Ramos (cell line): ENCODE results near the gene PRM3.

Experiments used
- in situ Hi-C: fragments of 300-500 bp; cut with MboI; formaldehyde crosslinking; loops from one replicate; pipeline ENCODE4 v1.14.3; 2022; ENCODE audit warnings: low sequenced_read_pairs; ENCODE audit not compliant: unreplicated experiment

The PRM3 gene

GRCh38 chr16:11251525-11252481 is 21.6 kb downstream of the PRM3 start:
- in situ Hi-C loops: no loop called here

GRCh38 chr16:11250786-11251524 is 22.5 kb downstream of the PRM3 start:
- in situ Hi-C loops: no loop called here

DNA sequence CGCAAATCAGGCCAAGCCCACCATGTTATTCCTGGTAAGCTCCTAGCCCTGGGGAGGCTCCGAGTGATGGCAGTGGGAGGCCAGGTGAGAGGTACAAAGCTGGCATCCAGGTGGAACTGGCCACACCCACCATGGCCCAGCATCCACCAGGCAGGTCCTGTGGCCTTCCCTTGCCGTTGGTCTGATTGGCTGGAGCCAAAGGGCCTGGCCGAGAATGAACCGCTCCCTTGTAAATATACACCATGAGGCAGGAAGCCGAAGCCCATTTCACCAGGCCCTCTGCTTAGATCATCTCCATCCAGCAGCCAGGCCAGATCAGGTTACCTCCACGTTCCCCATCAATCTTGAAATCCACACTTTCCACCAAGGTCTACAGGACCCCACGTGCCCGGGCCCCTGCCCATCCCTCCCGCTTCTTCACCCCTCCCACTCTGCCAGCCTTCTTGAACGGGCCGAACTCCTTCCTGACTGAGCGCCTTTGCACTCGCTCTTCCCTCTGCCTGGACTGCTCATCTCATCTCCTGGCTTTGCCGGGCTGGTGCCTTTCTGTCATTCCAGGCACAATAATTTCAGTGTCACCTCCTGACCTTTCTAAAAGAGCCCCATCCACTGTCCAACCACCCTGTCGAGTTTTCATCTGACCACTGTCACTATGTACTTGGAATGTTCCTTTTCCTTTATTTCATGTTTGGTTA is 23.2 kb downstream of the PRM3 start:
- in situ Hi-C loops: no loop called here

- in situ Hi-C loops: no loop called here
Observed at GRCh38 chr16:11249233-11250061, 24.0 kb downstream of the PRM3 start.

- in situ Hi-C loops: no loop called here
Observed at GRCh38 chr16:11248133-11248532, 25.3 kb downstream of the PRM3 start.

GRCh38 chr16:11245988-11246387 is 27.4 kb downstream of the PRM3 start:
- in situ Hi-C loops: no loop called here

- in situ Hi-C loops: no loop called here
Observed at GRCh38 chr16:11245222-11245737, 28.1 kb downstream of the PRM3 start.

DNA sequence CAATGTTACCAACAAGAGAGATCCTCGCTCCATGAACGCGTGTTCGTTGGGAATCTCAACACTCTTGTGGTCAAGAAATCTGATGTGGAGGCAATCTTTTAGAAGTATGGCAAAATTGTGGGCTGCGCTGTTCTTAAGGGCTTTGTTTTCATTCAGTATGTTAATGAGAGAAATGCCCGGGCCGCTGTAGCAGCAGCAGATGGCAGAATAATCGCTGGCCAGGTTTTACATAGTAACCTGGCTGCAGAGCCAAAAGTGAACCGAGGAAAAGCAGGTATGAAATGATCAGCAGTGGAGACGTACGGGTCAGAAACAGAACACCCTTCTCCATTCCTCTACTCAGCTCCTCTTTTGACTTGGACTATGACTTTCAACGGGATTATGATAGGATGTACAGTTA is 30.8 kb downstream of the PRM3 start:
- in situ Hi-C loops: no loop called here

- in situ Hi-C loops: no loop called here
Observed at GRCh38 chr16:11241480-11242204, 31.8 kb downstream of the PRM3 start.

- in situ Hi-C loops: no loop called here
Observed at GRCh38 chr16:11240636-11241473, 32.6 kb downstream of the PRM3 start.

DNA sequence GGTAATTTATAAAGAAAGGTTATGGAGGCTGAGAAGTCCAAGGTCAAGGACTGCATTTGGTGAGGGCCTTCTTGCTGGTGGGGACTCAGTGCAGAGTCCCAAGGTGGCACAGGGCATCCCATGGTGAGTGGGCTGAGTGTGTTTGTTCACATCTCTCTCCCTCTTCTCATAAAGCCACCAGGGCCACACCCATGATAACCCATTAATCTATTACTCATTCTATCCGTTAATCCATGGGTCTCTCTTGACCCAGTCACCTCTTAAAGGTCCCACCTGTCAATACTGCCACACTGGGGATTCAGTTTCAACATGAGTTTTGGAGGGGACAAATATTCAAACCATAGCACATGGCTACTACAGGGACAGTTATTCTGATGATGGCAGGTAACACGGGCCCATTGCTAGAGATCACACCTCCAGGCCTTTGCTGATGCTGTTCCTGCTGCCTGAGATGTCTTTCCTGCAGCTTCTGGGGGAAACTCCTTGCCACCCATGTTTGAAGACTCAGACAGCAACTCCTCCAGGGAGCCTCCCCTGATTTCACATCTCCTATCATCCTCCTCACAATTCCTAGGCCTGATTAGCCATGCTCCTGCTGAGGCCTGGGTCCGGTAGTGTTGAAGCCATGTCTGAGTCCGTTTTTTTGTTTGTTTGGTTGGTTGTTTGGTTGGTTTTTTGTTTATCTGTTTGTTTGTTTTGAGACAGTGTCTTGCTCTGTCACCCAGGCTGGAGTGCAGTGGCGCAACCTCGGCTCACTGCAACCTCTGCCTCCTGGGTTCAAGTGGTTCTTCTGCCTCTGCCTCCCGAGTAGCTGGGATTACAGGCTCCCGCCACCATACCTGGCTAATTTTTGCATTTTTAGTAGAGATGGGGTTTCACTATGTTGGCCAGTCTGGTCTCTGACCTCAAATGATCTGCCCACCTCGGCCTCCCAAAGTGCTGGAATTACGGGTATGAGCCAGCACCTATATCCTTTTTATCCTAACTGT is 33.5 kb downstream of the PRM3 start:
- in situ Hi-C loops: no loop called here

DNA sequence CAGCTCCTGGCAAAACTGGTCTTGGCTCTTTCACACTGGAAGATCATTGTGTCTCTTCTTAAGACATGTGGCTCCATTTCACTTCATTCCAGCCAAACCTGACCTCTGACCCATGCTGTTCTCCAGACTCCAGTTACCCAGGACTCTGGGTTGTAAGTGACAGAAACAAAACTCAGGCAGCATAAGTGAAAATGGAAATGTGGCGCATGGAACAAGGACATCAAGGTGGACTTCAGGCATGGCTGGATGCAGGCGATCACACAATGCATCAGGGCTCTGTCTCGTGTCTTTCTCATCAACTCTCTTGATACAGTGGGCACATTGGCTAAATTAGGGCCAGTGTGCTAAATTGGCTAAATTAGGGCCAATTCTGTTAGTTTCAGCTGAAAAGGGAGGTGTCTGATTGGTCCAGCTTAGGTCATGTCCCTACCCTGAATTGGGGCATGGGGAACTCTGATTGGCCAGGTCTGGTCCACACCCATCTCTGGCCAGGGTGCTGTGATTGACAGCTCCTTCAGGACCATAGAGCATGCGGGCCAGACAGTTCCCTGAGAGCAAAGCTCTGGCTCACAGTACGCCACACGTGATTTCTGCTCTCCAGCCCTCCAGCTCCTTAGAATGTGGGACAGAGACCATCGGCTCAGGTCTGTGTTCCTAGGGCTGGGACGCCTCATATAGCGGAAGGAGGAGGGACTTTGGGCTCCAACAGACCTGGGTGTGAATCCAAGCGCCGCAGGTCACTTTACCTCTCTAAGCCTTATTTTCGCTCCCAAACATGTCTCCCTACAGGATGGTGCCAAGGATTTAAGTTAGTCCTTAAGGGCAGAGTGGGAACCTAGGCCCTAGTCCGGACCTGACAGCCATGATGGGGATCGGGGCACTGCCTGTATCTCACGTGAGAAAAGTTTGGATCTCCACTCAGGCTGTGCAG is 34.9 kb downstream of the PRM3 start:
- in situ Hi-C loops: no loop called here

- in situ Hi-C loops: no loop called here
Observed at GRCh38 chr16:11236461-11237254, 36.8 kb downstream of the PRM3 start.

DNA sequence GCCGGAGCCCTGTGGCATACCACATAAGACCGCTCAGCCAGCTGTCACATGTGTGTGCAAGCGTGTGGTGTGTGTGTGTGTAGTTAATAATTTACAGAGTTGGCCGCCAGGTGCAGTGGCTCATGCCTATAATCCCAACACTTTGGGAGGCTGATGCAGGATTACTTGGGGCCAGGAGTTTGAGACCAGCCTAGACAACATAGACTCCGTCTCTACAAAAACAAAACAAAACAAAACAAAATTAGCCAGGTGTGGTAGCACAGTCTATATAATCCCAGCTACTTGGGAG is 37.8 kb downstream of the PRM3 start:
- in situ Hi-C loops: no loop called here

DNA sequence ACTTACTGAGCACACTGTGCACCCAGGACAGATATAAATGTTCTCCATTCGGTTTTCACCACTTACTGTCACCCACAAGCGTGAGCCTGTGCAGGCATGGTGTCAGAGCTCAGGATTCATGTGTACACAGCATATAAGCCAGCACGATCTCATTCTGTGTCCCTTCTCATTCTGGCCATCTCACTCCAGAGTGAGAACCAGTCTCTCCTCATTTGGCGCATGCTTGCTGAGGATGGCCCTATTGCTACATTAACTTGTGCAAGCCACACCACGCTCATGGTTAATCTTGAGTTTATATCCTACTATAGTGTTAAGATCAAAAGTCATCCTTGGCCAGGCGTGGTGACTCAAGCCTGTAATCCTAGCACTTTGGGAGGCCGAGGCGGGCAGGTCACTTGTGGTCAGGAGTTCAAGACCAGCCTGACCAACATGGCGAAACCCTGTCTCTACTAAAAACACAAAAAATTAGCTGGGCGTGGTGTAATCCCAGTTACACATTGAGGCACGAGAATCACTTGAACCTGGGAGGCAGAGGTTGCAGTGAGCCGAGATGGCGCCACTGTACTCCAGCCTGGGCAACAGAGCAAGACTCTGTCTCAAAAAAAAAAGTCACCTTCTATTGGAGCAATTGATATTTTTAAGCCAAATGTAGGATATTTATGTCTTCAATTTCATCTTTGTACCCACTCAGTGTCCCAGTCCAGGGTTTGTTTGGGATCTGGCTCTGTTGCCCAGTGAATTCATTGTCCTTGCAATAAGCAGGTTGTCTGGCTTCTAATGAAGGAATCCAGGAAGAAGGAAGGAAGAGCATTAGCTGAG is 38.3 kb downstream of the PRM3 start:
- in situ Hi-C loops: no loop called here
